Skeletal muscle tissue (tissue), 4 donors: Measurements from ENCODE around the gene NANOS3. TPM values are rescaled to one million over a fixed set of nuclear protein-coding genes. Genes with fewer than 3 reads are reported as not detected.
"Not testable (repeated sequence)": the region's sequence is repeated elsewhere in the genome, so short reads cannot be mapped to it uniquely, and the experiment has no call there.

Experiments used
- H3K27ac ChIP-seq: one replicate; pipeline ENCODE4 v1.7.0; 2013; ENCODE audit warnings: mild to moderate bottlenecking, low read depth, low read length, inconsistent platforms
- H3K27me3 ChIP-seq, 3 donors: one replicate each; pipeline ENCODE4 v1.7.0; 2013; ENCODE audit warnings: low read length in 3 of 3; ENCODE audit not compliant: control insufficient read depth in 3 of 3, insufficient read depth in 3 of 3
- H3K36me3 ChIP-seq, 3 donors: one replicate each; pipeline ENCODE4 v1.7.0; 2013; ENCODE audit warnings: low read length in 3 of 3; ENCODE audit not compliant: control insufficient read depth in 3 of 3, insufficient read depth in 3 of 3
- H3K4me1 ChIP-seq, 3 donors: one replicate each; pipeline ENCODE4 v1.7.0; 2013; ENCODE audit warnings: low read length in 3 of 3, mild to moderate bottlenecking in 3 of 3; ENCODE audit not compliant: control insufficient read depth in 3 of 3, insufficient read depth in 3 of 3
- H3K4me3 ChIP-seq, 3 donors: one replicate each; pipeline ENCODE4 v1.7.0; 2013; ENCODE audit warnings: low read length in 3 of 3
- H3K9ac ChIP-seq, 3 donors: one replicate each; pipeline ENCODE4 v1.7.0; 2013; ENCODE audit warnings: low read length in 3 of 3, mild to moderate bottlenecking in 3 of 3, moderate library complexity in 2 of 3, low read depth in 1 of 3
- H3K9me3 ChIP-seq, 3 donors: one replicate each; pipeline ENCODE4 v1.7.0; 2013; ENCODE audit warnings: low read length in 3 of 3; ENCODE audit not compliant: control insufficient read depth in 3 of 3
- total RNA-seq: library from RNA; depleted of rRNA; stranded (reverse); fragments of >200 nt; gene quantifications from one replicate; pipeline ENCODE4 v1.2.3, GENCODE V29; 2014
- donor health status: Osteomylitis.

NANOS3 gene
- total RNA-seq, 1 donor from 2014 or later, result not detected

DNA sequence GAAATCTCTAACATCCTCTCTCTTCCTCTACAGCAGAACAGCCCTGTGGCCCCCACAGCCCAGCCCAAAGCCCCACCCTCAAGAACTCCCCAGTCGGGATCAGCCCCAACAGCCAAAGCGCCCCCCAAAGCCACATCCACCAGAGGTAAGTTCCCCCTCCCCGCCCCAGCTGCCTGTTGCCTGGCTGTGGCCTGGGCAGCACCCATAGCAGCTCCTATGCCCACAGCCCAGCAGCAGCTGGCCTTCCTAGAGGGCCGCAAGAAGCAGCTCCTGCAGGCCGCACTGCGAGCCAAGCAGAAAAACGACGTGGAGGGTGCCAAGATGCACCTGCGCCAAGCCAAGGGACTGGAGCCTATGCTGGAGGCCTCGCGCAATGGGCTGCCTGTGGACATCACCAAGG is 43.6 kb downstream of the NANOS3 start:
- peaks cover 45 to 58% (median 50%) of the 10 kb centered on the region in 3 donors for H3K36me3 ChIP-seq
- peaks cover 0 to 4% (median 2%) of the 10 kb centered on the region in 3 donors for H3K4me1 ChIP-seq
- H3K27ac ChIP-seq, result no peak overlapping the region
- H3K9ac ChIP-seq, result no peak overlapping the region
- H3K27me3 ChIP-seq, result no peaks in the 10 kb centered on the region
- H3K9me3 ChIP-seq, result no peaks in the 10 kb centered on the region
- no peak overlapping the region for H3K4me3 ChIP-seq

DNA sequence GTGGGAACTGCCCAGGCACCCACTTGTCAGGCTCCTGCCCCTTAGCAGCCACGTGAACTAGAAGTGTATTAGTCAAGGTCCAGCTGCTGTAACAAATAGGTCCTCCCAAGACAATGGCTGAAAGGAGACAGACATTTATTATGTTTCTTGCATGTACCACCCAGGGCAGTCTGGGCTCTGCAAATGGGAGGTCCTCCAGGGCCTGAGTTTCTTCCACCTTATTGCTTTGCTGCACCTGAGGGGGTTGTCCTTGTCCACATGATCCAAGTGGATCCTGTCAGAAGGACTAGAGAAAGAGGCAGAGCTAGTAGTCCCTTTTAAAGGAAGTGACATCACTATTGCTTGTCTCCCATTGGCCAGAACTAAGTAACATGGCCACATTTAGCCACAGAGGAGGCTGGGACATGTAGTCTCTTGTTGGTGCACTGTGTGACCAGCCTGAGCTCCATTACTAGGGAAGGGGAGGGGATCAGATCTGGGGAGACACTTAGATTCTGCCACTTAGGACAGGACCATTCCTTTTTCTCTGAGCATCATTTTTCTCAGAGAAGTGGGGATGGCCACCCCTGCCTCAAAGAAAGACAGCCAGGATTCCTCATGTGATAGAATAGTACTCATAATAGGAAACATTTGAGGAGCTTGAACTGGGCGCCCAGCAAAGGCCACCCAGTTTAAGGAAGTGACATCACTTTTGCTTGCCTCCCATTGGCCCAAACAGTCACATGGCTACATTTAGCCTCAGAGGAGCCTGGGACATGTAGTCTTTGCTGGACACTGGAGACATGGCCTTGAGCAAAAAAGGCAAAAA is 44.2 kb downstream of the NANOS3 start:
- Histone ChIP-seq H3K27me3 (no peaks in the 10 kb centered on the region), H3K27ac (no peak overlapping the region), H3K36me3 (peaks cover 43 to 53% (median 48%) of the 10 kb centered on the region in 3 donors), H3K9ac (no peak overlapping the region), H3K9me3 (no peaks in the 10 kb centered on the region), H3K4me3 (no peak overlapping the region), H3K4me1 (peaks cover 0 to 4% (median 2%) of the 10 kb centered on the region in 3 donors)

DNA sequence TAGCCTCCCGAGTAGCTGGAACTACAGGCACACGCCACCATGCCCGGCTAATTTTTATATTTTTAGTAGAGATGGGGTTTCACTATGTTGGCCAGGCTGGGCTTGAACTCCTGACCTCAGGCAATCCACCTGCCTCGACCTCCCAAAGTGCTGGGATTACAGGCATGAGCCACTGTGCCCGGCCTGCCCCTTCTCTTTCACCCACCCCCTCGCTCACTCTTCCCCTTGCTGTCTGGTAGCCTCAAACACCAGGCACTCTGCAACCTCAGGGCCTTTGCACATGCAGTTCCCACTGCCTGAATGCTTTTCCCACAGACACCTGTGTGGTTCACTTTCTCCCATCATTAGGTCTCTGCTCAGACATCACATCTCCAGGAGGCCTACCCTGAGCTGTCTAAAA is 45.2 kb downstream of the NANOS3 start:
- H3K9ac ChIP-seq, H3K9me3 ChIP-seq, H3K27ac ChIP-seq, H3K27me3 ChIP-seq, H3K4me3 ChIP-seq: not testable (repeated sequence)
- Histone ChIP-seq H3K36me3 (peaks cover 53 to 58% (median 54%) of the 10 kb centered on the region in 3 donors), H3K4me1 (peaks cover 3 to 11% (median 4%) of the 10 kb centered on the region in 3 donors)

DNA sequence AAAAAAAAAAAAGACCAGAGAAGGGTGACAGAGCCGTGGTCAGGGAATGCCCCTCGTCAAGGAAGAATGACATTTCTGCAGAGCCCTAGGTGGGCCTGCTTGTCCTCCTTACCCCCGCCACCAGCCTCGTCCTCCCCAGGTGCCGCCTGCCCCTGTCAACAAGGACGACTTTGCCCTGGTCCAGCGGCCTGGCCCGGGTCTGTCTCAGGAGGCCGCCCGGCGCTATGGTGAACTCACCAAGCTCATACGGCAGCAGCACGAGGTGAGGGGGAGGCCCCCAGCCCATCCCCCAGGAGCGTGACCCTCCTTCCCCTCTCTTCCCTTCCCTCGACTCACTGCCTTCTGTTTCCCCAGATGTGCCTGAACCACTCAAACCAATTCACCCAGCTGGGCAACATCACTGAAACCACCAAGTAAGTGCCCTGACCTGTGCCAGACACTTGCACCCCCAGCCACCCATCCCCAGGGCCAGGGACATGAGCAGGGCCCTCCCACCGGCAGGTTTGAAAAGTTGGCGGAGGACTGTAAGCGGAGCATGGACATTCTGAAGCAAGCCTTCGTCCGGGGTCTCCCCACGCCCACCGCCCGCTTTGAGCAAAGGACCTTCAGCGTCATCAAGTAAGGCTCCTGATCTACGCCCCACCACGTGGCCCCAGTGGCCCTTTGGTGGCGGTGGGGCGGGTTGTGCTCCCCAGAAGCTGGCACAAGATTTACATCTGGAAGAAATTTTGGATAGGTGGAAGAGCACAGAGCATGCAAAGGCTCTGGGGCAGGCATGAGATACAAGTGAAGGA is 46.5 kb downstream of the NANOS3 start:
- Histone ChIP-seq H3K9ac (no peak overlapping the region), H3K9me3 (no peaks in the 10 kb centered on the region), H3K4me3 (no peak overlapping the region), H3K27me3 (no peaks in the 10 kb centered on the region), H3K36me3 (peaks cover 52 to 59% (median 55%) of the 10 kb centered on the region in 3 donors), H3K27ac (no peak overlapping the region), H3K4me1 (peaks cover 0 to 10% (median 3%) of the 10 kb centered on the region in 3 donors)

DNA sequence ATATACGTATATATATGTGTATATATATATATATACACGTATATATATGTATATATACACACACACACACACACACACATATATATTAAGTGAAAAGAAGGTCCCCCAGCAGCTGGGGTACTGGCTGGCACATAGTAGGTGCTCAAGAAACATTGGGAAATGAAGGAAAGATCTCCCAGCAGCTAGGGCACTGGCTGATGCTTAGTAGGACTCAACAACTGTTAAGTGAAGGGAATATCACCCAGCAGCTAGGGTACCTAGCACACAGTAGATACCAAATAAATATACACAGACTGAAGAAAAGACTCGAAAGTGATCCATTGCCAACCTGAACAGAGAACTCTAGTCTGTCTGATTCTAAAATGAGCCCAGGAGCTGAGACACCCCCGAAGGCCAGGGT is 49.1 kb downstream of the NANOS3 start:
- no peaks in the 10 kb centered on the region for H3K9me3 ChIP-seq
- no peak overlapping the region for H3K27ac ChIP-seq
- peaks cover 40 to 49% (median 42%) of the 10 kb centered on the region in 3 donors for H3K36me3 ChIP-seq
- H3K4me3 ChIP-seq, result no peak overlapping the region
- H3K4me1 ChIP-seq, result peaks cover 0 to 10% (median 3%) of the 10 kb centered on the region in 3 donors
- no peak overlapping the region for H3K9ac ChIP-seq
- no peaks in the 10 kb centered on the region for H3K27me3 ChIP-seq

DNA sequence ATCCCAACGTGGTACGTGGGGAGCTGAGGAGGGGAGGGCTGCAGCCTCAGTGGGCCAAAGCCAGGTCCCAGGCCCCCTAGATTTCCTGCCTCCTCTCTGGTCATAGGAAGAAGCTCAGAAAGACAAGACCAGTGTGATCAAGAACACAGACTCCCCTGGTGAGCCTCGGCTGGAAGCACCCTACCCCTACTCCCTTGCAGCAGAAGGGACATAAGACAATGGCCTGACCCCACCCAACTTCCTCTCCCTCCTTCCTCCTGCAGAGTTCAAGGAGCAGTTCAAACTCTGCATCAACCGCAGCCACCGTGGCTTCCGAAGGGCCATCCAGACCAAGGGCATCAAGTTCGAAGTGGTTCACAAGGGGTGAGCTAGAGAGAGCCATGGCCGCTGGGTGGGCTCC is 49.8 kb downstream of the NANOS3 start:
- no peak overlapping the region for H3K27ac ChIP-seq
- H3K9me3 ChIP-seq, result no peaks in the 10 kb centered on the region
- no peak overlapping the region for H3K9ac ChIP-seq
- H3K4me1 ChIP-seq, result peaks cover 0 to 10% (median 3%) of the 10 kb centered on the region in 3 donors
- H3K4me3 ChIP-seq, result no peak overlapping the region
- H3K36me3 ChIP-seq, result peaks cover 33 to 43% (median 36%) of the 10 kb centered on the region in 3 donors
- H3K27me3 ChIP-seq, result no peaks in the 10 kb centered on the region

DNA sequence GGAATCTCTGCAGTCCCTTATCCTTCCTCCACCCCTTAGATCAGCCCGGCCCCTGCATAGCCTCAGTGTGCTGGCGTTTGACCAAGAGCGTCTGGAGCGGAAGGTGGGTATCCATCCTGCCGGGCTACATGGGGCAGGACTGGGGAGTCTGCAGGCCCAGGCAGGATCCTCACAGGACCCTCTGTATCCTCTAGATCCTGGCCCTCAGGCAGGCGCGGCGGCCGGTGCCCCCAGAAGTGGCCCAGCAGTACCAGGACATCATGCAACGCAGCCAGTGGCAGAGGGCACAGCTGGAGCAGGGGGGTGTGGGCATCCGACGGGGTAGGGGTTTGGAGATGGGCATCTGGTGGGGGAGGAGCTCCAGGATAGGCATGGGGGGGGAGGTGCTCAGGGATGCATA is 52.4 kb downstream of the NANOS3 start:
- Histone ChIP-seq H3K9me3 (no peaks in the 10 kb centered on the region), H3K9ac (no peak overlapping the region), H3K36me3 (peaks cover 14 to 26% (median 24%) of the 10 kb centered on the region in 3 donors), H3K27ac (no peak overlapping the region), H3K27me3 (peaks cover 0 to 3% (median 0%) of the 10 kb centered on the region in 3 donors), H3K4me3 (no peak overlapping the region), H3K4me1 (peaks cover 0 to 10% (median 3%) of the 10 kb centered on the region in 3 donors)

DNA sequence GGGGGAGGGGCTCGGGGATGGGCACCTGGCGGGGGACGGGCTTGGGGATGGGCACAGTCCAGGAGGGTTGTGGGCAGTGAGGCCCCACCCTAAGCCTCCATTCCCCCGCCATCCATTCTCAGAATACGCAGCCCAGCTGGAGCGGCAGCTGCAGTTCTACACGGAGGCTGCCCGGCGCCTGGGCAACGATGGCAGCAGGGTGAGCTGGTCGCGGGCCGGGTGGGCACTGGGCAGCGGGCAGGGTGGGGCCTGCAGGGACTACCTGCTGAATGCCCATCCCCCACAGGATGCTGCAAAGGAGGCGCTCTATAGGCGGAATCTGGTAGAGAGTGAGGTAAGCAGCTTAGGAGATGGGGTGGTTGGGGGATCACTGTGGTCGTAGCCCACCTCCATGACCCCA is 53.0 kb downstream of the NANOS3 start:
- Histone ChIP-seq H3K9me3 (no peaks in the 10 kb centered on the region), H3K9ac (no peak overlapping the region), H3K27ac (no peak overlapping the region), H3K4me1 (peaks cover 0 to 10% (median 3%) of the 10 kb centered on the region in 3 donors), H3K27me3 (peaks cover 0 to 9% (median 4%) of the 10 kb centered on the region in 3 donors), H3K36me3 (peaks cover 11 to 22% (median 21%) of the 10 kb centered on the region in 3 donors), H3K4me3 (no peak overlapping the region)
